ENCODE data around the gene HTD2. TPM values are rescaled to one million over a fixed set of nuclear protein-coding genes. Genes with fewer than 3 reads are reported as not detected.

The HTD2 gene
- total and polyA plus RNA-seq, 9 of the 15 experiments (the other 6 are each of a cell fraction or from before 2014, with no cell fraction given), result 1.8 to 22.8 (median 9.6) TPM

DNA sequence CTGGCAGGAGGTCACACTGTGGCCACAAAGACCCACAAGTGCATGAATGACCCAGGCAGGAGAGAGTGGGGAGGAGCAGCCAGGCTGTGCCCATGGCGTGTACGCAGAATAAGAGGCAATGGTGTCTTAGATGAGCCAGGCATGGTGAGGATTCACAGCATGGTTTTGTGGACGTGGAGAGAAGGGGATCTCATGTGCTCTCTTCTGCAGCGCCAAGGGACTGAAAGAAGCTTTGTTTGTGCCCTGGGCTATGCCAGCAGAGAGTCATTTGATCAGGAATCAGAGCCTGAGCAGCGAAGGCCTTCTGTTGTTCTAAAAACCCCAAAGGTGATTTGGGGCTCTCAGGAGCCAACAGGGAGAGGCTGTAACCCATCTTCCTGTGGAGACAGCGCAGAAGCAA lies 19.0 kb upstream of the HTD2 start (continued):
- TF ChIP-seq, protein P1, sequence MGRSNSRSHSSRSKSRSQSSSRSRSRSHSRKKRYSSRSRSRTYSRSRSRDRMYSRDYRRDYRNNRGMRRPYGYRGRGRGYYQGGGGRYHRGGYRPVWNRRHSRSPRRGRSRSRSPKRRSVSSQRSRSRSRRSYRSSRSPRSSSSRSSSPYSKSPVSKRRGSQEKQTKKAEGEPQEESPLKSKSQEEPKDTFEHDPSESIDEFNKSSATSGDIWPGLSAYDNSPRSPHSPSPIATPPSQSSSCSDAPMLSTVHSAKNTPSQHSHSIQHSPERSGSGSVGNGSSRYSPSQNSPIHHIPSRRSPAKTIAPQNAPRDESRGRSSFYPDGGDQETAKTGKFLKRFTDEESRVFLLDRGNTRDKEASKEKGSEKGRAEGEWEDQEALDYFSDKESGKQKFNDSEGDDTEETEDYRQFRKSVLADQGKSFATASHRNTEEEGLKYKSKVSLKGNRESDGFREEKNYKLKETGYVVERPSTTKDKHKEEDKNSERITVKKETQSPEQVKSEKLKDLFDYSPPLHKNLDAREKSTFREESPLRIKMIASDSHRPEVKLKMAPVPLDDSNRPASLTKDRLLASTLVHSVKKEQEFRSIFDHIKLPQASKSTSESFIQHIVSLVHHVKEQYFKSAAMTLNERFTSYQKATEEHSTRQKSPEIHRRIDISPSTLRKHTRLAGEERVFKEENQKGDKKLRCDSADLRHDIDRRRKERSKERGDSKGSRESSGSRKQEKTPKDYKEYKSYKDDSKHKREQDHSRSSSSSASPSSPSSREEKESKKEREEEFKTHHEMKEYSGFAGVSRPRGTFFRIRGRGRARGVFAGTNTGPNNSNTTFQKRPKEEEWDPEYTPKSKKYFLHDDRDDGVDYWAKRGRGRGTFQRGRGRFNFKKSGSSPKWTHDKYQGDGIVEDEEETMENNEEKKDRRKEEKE (IDR thresholded peaks at IDR 0.05; ENCODE audit: borderline replicate concordance in 1 of 2, control insufficient read depth in 1 of 2, low read depth in 2 of 2, low read length in 1 of 2), result no peak
- TF ChIP-seq, protein P2, sequence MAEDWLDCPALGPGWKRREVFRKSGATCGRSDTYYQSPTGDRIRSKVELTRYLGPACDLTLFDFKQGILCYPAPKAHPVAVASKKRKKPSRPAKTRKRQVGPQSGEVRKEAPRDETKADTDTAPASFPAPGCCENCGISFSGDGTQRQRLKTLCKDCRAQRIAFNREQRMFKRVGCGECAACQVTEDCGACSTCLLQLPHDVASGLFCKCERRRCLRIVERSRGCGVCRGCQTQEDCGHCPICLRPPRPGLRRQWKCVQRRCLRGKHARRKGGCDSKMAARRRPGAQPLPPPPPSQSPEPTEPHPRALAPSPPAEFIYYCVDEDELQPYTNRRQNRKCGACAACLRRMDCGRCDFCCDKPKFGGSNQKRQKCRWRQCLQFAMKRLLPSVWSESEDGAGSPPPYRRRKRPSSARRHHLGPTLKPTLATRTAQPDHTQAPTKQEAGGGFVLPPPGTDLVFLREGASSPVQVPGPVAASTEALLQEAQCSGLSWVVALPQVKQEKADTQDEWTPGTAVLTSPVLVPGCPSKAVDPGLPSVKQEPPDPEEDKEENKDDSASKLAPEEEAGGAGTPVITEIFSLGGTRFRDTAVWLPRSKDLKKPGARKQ (CRISPR knock-in tag; IDR thresholded peaks at IDR 0.05), result no peak

DNA sequence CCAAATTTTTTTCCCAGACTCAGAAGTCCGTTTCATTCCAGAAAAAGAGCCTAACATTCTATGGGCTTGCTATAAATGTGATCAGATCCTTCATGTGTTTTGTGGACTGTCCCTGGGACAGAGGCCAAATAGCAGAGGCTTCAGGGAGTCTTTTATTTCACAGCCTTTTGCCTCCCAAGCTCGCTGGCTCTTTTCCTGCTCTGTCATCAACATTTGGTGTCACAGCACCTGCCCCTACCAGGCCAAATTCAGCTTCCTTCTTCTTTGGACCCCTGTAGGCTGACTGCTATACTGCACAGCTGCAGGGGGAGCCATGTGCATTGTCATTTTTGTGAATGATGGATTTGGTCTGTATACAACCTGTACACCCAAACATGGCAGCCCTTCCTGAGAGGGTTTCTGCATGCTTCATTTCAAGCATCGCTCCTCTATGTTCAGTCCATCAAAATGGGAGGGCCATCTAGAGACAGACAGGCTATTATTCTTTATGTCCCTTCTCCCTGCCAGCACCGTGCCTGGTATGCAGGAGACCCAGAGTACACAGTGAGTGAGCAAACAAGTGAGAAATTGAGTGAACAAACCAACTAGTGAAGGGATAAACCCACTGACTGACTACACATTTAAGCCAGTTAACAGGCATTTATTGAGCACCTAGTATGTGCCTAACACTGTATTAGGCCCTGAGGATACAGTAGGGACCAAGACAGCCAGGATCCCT lies 18.1 kb upstream of the HTD2 start:
- intact Hi-C loops (cut with micrococcal nuclease), result no loop called here
- H3K4me1 ChIP-seq (replicated peaks in 1 of 2; ENCODE audit: control insufficient read depth in 2 of 2, insufficient read depth in 2 of 2, low read length in 2 of 2), result no peaks in the 10 kb centered on the region
- no TSS peak for BruUV-seq (replicated peaks)
- no peak overlapping the region for H3K9ac ChIP-seq (ENCODE audit: insufficient read depth in 1 of 2, low read depth in 2 of 2, low read length in 2 of 2)
- DNase-seq (ENCODE audit: extremely low read depth in 1 of 4, low spot score in 3 of 4) (peak in 3 of 4 experiments; percentile 11 to 30 (median 14)), FAIRE-seq (no peak), ATAC-seq (peak; percentile 78)
- H3K27ac ChIP-seq (ENCODE audit: extremely low read depth, low read depth, low read length), result no peak overlapping the region
- H3K9me3 ChIP-seq (replicated peaks; ENCODE audit: control insufficient read depth, insufficient read depth, low read depth, low read length), result no peaks in the 10 kb centered on the region
- H3K79me2 ChIP-seq (ENCODE audit: control insufficient read depth, insufficient read depth, low read length), result no peaks in the 10 kb centered on the region
- ChIA-PET POLR2A (interaction anchor here (1.1 kb wide), 1 partner anchor 18 kb away, joined by 5 read pairs; the partner anchor contains the start of genes HTD2 and RPP14), CTCF (ENCODE audit: low intra/inter-chr PET ratio) (no interaction called here)
- H2AFZ ChIP-seq (ENCODE audit: low read depth, low read length), result no peak overlapping the region
- no peak overlapping the region for H3K4me2 ChIP-seq (ENCODE audit: insufficient read depth, low read length)
- no peaks in the 10 kb centered on the region for H3K9me1 ChIP-seq (ENCODE audit: control insufficient read depth, insufficient read depth, low read length)
- 0 out of 3 replicates have a peak, but pooled peaks cover 4% of the 10 kb centered on the region for H3K36me3 ChIP-seq (ENCODE audit: control insufficient read depth, insufficient read depth, low read length)
- no peak overlapping the region for H3K4me3 ChIP-seq
- WGBS (ENCODE audit: insufficient coverage, low coverage, missing lambda C conversion rate), result 35% methylated on average over 4 of the region's 4 CpGs
- in situ Hi-C loops (cut with MboI), result no loop called here
- H3K27me3 ChIP-seq (ENCODE audit: control insufficient read depth in 2 of 2, insufficient read depth in 2 of 2, low read length in 2 of 2), result no peaks in the 10 kb centered on the region
- no peaks in the 10 kb centered on the region for H4K20me1 ChIP-seq (replicated peaks; ENCODE audit: control insufficient read depth, insufficient read depth, low read length)
- TF ChIP-seq ZNF354B (CRISPR knock-in tag; IDR thresholded peaks at IDR 0.05) (no peak), YBX1 (IDR thresholded peaks at IDR 0.05) (no peak), TRIM28 (IDR thresholded peaks at IDR 0.05) (no peak), ZNF586 (CRISPR knock-in tag; conservative IDR thresholded peaks at IDR 0.05) (no peak), ZNF316 (IDR thresholded peaks at IDR 0.05) (0 out of 2 replicates have a peak, but pooled peaks have one; percentile 2), POLR3A (IDR thresholded peaks at IDR 0.05; ENCODE audit: borderline replicate concordance, extremely low read depth, insufficient read depth, insufficient read length) (no peak), MIER1 (IDR thresholded peaks at IDR 0.05; ENCODE audit: low read depth) (no peak), ZNF764 (CRISPR knock-in tag; IDR thresholded peaks at IDR 0.05; ENCODE audit: low read depth) (no peak), POLR2H (tag; IDR thresholded peaks at IDR 0.05; ENCODE audit: low read depth) (no peak), NFRKB (IDR thresholded peaks at IDR 0.05; ENCODE audit: low read depth) (no peak), RBM14 (IDR thresholded peaks at IDR 0.05; ENCODE audit: borderline replicate concordance, insufficient read depth, low read depth, low read length) (no peak)
- TF ChIP-seq, protein P3, sequence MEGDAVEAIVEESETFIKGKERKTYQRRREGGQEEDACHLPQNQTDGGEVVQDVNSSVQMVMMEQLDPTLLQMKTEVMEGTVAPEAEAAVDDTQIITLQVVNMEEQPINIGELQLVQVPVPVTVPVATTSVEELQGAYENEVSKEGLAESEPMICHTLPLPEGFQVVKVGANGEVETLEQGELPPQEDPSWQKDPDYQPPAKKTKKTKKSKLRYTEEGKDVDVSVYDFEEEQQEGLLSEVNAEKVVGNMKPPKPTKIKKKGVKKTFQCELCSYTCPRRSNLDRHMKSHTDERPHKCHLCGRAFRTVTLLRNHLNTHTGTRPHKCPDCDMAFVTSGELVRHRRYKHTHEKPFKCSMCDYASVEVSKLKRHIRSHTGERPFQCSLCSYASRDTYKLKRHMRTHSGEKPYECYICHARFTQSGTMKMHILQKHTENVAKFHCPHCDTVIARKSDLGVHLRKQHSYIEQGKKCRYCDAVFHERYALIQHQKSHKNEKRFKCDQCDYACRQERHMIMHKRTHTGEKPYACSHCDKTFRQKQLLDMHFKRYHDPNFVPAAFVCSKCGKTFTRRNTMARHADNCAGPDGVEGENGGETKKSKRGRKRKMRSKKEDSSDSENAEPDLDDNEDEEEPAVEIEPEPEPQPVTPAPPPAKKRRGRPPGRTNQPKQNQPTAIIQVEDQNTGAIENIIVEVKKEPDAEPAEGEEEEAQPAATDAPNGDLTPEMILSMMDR (IDR thresholded peaks at IDR 0.05 in 2 of 3, conservative IDR thresholded peaks at IDR 0.05 in 1 of 3; ENCODE audit: insufficient read depth in 2 of 3, low read depth in 1 of 3, low read length in 3 of 3), result peak in 2 of 3 experiments; percentile 34 to 39; a peak in 3 of 6 replicates

Data from K562 (cell line).